H9 (cell line): ENCODE results near the gene PLPP6. TPM values are rescaled to one million over a fixed set of nuclear protein-coding genes. Genes with fewer than 3 reads are reported as not detected.
A peak's percentile ranks its signal among the peaks of the same experiment; 100 is the strongest.

Source experiments
- DNase-seq: peaks from one replicate; pipeline ENCODE4 v3.0.0-alpha.2; 2017
- H2AFZ ChIP-seq: one replicate; pipeline ENCODE4 v1.6.1; 2013; ENCODE audit warnings: mild to moderate bottlenecking, low read length, control low read depth, moderate library complexity
- H2AK5ac ChIP-seq: 2 replicates; pipeline ENCODE4 v1.6.1; 2013; ENCODE audit warnings: low read length, control low read depth, mixed read lengths; ENCODE audit not compliant: insufficient read length
- H2BK120ac ChIP-seq: one replicate; pipeline ENCODE4 v1.6.1; 2013; ENCODE audit warnings: low read depth, mild to moderate bottlenecking, low read length, control low read depth, inconsistent platforms; ENCODE audit not compliant: poor library complexity, severe bottlenecking
- H2BK12ac ChIP-seq: 2 replicates; pipeline ENCODE4 v1.6.1; 2013; ENCODE audit warnings: low read length, control low read depth, mixed read lengths, low read depth; ENCODE audit not compliant: insufficient read length
- H2BK15ac ChIP-seq: 2 replicates; pipeline ENCODE4 v1.6.1; 2013; ENCODE audit warnings: low read depth, low read length, control low read depth
- H2BK20ac ChIP-seq: one replicate; pipeline ENCODE4 v1.6.1; 2013; ENCODE audit warnings: low read depth, mild to moderate bottlenecking, low read length, control low read depth, inconsistent platforms; ENCODE audit not compliant: poor library complexity, severe bottlenecking
- H2BK5ac ChIP-seq: 2 replicates; pipeline ENCODE4 v1.6.1; 2013; ENCODE audit warnings: low read length, control low read depth, mixed read lengths; ENCODE audit not compliant: insufficient read length
- H3K14ac ChIP-seq: 2 replicates; pipeline ENCODE4 v1.6.1; 2013; ENCODE audit warnings: low read length, control low read depth; ENCODE audit not compliant: insufficient read depth
- H3K18ac ChIP-seq: 2 replicates; pipeline ENCODE4 v1.6.1; 2013; ENCODE audit warnings: low read depth, mild to moderate bottlenecking, mixed read lengths, low read length, control low read depth; ENCODE audit not compliant: insufficient read length
- H3K23ac ChIP-seq: 2 replicates; pipeline ENCODE4 v1.6.1; 2013; ENCODE audit warnings: low read length, control low read depth, mixed read lengths, low read depth; ENCODE audit not compliant: insufficient read length
- H3K23me2 ChIP-seq: 2 replicates; pipeline ENCODE4 v1.6.1; 2013; ENCODE audit warnings: low read depth, mild to moderate bottlenecking, mixed read lengths, low read length, control low read depth; ENCODE audit not compliant: insufficient read length, poor library complexity, severe bottlenecking
- H3K27ac ChIP-seq: 2 replicates; pipeline ENCODE4 v1.5.1; 2013; ENCODE audit warnings: low read length, control low read depth, mixed read lengths, low read depth; ENCODE audit not compliant: insufficient read length
- H3K27me3 ChIP-seq: 2 replicates; pipeline ENCODE4 v1.6.1; 2013; ENCODE audit warnings: low read length, control low read depth, inconsistent platforms; ENCODE audit not compliant: insufficient read depth
- H3K4ac ChIP-seq: 2 replicates; pipeline ENCODE4 v1.6.1; 2013; ENCODE audit warnings: low read depth, mild to moderate bottlenecking, control low read depth, inconsistent platforms, low read length, moderate library complexity
- H3K4me1 ChIP-seq: 2 replicates; pipeline ENCODE4 v1.6.1; 2013; ENCODE audit warnings: low read length, control low read depth, inconsistent platforms; ENCODE audit not compliant: insufficient read depth
- H3K4me2 ChIP-seq: 2 replicates; pipeline ENCODE4 v1.6.1; 2013; ENCODE audit warnings: low read length, control low read depth, mixed read lengths; ENCODE audit not compliant: insufficient read length, insufficient read depth
- H3K56ac ChIP-seq: 2 replicates; pipeline ENCODE4 v1.6.1; 2013; ENCODE audit warnings: low read depth, mild to moderate bottlenecking, mixed read lengths, low read length, control low read depth; ENCODE audit not compliant: insufficient read length
- H3K79me1 ChIP-seq: 2 replicates; pipeline ENCODE4 v1.6.1; 2013; ENCODE audit warnings: low read depth, mild to moderate bottlenecking, moderate library complexity, low read length, control low read depth, inconsistent platforms; ENCODE audit not compliant: insufficient read depth, poor library complexity, severe bottlenecking
- H3K79me2 ChIP-seq: 2 replicates; pipeline ENCODE4 v1.6.1; 2013; ENCODE audit warnings: low read length, control low read depth, inconsistent platforms; ENCODE audit not compliant: insufficient read depth
- H3K9ac ChIP-seq: 2 replicates; pipeline ENCODE4 v1.6.1; 2013; ENCODE audit warnings: low read length, control low read depth, mixed read lengths; ENCODE audit not compliant: insufficient read length; ENCODE audit errors: extremely low read depth
- H3K9me3 ChIP-seq: one replicate; pipeline ENCODE4 v1.6.1; 2013; ENCODE audit warnings: low read depth, low read length, inconsistent platforms; ENCODE audit not compliant: control insufficient read depth
- H3T11ph ChIP-seq: one replicate; pipeline ENCODE4 v1.6.1; 2013; ENCODE audit warnings: mild to moderate bottlenecking, low read length, control low read depth, inconsistent platforms
- H4K20me1 ChIP-seq: one replicate; pipeline ENCODE4 v1.6.1; 2013; ENCODE audit not compliant: control insufficient read depth, insufficient read length, insufficient read depth
- H4K5ac ChIP-seq: 2 replicates; pipeline ENCODE4 v1.6.1; 2013; ENCODE audit warnings: low read depth, mild to moderate bottlenecking, mixed read lengths, low read length, control low read depth; ENCODE audit not compliant: insufficient read length
- H4K8ac ChIP-seq: replicated peaks from 2 replicates; pipeline ENCODE4 v1.6.1; 2013; ENCODE audit warnings: low read length, control low read depth, mixed read lengths, low read depth; ENCODE audit not compliant: insufficient read length
- H4K91ac ChIP-seq: 2 replicates; pipeline ENCODE4 v1.6.1; 2013; ENCODE audit warnings: low read depth, mild to moderate bottlenecking, moderate library complexity, mixed read lengths, low read length, control low read depth; ENCODE audit not compliant: insufficient read length
- H3K27ac Mint-ChIP-seq, 3 experiments: 2 replicates in 2 of 3; 3 replicates in 1 of 3; pipeline ENCODE4 v1.8.0; 2020 to 2021; ENCODE audit warnings: mixed read lengths in 3 of 3, mild to moderate bottlenecking in 1 of 3, moderate library complexity in 1 of 3
- H3K27me3 Mint-ChIP-seq: 2 replicates; pipeline ENCODE4 v1.8.0; 2021; ENCODE audit warnings: low read depth, mild to moderate bottlenecking, moderate library complexity, mixed read lengths
- H3K36me3 Mint-ChIP-seq, 3 experiments: 2 replicates in 2 of 3; 3 replicates in 1 of 3; pipeline ENCODE4 v1.8.0; 2020 to 2021; ENCODE audit warnings: low read depth in 3 of 3, mixed read lengths in 3 of 3; ENCODE audit not compliant: insufficient read depth in 1 of 3
- H3K4me1 Mint-ChIP-seq, 2 experiments: 2 replicates each; pipeline ENCODE4 v1.8.0; 2020; ENCODE audit warnings: mixed read lengths in 2 of 2
- H3K4me3 Mint-ChIP-seq, 2 experiments: 2 replicates in 1 of 2; 3 replicates in 1 of 2; pipeline ENCODE4 v1.8.0; 2020 to 2021; ENCODE audit warnings: mild to moderate bottlenecking in 2 of 2, mixed read lengths in 2 of 2, moderate library complexity in 1 of 2
- H3K9me3 Mint-ChIP-seq, 2 experiments: 2 replicates in 1 of 2; 3 replicates in 1 of 2; pipeline ENCODE4 v1.8.0; 2020; ENCODE audit warnings: mild to moderate bottlenecking in 2 of 2, mixed read lengths in 2 of 2, moderate library complexity in 1 of 2
- CTCF ChIP-seq: fragments of 200-600 bp; sonication (generic); conservative IDR thresholded peaks from 3 replicates; pipeline ENCODE4 v1.8.0; 2021; ENCODE audit warnings: antibody characterized with exemption, mild to moderate bottlenecking
- WGBS: extraction: QIAGEN DNeasy Blood & Tissue Kit; methylation state at CpG from one replicate; pipeline ENCODE4 v1.1.7; 2013; ENCODE audit warnings: missing lambda C conversion rate, low lambda C conversion rate, mixed read lengths; ENCODE audit not compliant: insufficient read length; ENCODE audit errors: extremely low coverage; 5-methylcytosine and 5-hydroxymethylcytosine counted together
- total RNA-seq: library from RNA; stranded (reverse); gene quantifications from 2 replicates; pipeline ENCODE4 v1.2.1, GENCODE V29; 2021

PLPP6 gene
- total RNA-seq, 1 experiment from 2014 or later, result 7.6 TPM

GRCh38 chr9:4654084-4654483 is 8.0 kb upstream of the PLPP6 start:
- H3K79me2 ChIP-seq, result no peaks in the 10 kb centered on the region
- H2AK5ac ChIP-seq, result no peak overlapping the region
- no peaks in the 10 kb centered on the region for H4K20me1 ChIP-seq
- no peak overlapping the region for H2BK12ac ChIP-seq
- Mint-ChIP-seq H3K4me3 (no peak overlapping the region), H3K36me3 (no peaks in the 10 kb centered on the region), H3K27ac (peak overlapping the region in 1 of 3 experiments; percentile 9; a peak in 1 of 7 replicates), H3K9me3 (no peaks in the 10 kb centered on the region), H3K27me3 (no peaks in the 10 kb centered on the region), H3K4me1 (peaks cover 9 to 15% of the 10 kb centered on the region in 2 experiments)
- H3K4me1 ChIP-seq, result no peaks in the 10 kb centered on the region
- no peak overlapping the region for H3K23ac ChIP-seq
- no peak overlapping the region for H3K9ac ChIP-seq
- H4K5ac ChIP-seq, result no peak overlapping the region
- no peak overlapping the region for H3K56ac ChIP-seq
- TF ChIP-seq CTCF, result no peak
- H3K27me3 ChIP-seq, result no peaks in the 10 kb centered on the region
- H3K4ac ChIP-seq, result no peak overlapping the region
- no peak overlapping the region for H3K14ac ChIP-seq
- no peak overlapping the region for H3K27ac ChIP-seq
- no peak overlapping the region for H4K91ac ChIP-seq
- no peak overlapping the region for H4K8ac ChIP-seq
- H3K79me1 ChIP-seq, result no peaks in the 10 kb centered on the region
- no peaks in the 10 kb centered on the region for H3K9me3 ChIP-seq
- H2BK15ac ChIP-seq, result no peak overlapping the region
- H2BK5ac ChIP-seq, result no peak overlapping the region
- no peak for DNase-seq
- no peak overlapping the region for H2BK20ac ChIP-seq
- H2BK120ac ChIP-seq, result no peak overlapping the region
- H3K4me2 ChIP-seq, result no peak overlapping the region
- no peaks in the 10 kb centered on the region for H3K23me2 ChIP-seq
- WGBS, result no CpG with 5 or more reads among the region's 9 CpGs
- no peak overlapping the region for H3K18ac ChIP-seq
- H2AFZ ChIP-seq, result no peak overlapping the region
- no peak overlapping the region for H3T11ph ChIP-seq
